Renal cortex interstitium (tissue), 15 donors: Measurements from ENCODE around the gene TASP1. TPM values are rescaled to one million over a fixed set of nuclear protein-coding genes. Genes with fewer than 3 reads are reported as not detected.
A peak's percentile ranks its signal among the peaks of the same experiment; 100 is the strongest.

Source experiments
- DNase-seq, 11 donors: peaks; one replicate each; pipeline ENCODE4 v3.0.0-alpha.2; 2013; ENCODE audit warnings: low read depth in 9 of 11, low spot score in 4 of 11; ENCODE audit errors: extremely low read depth in 1 of 11
- long read RNA-seq, 16 experiments: transcript quantifications; one replicate each; lab custom pipeline, GENCODE V29; 2026
- polyA plus RNA-seq, 3 donors: library from polyadenylated mRNA; unstranded; fragments of 120-200 nt; gene quantifications; one replicate each; pipeline ENCODE4 v1.2.1, GENCODE V29; 2013; ENCODE audit not compliant: insufficient read length in 3 of 3

Gene TASP1, protein sequence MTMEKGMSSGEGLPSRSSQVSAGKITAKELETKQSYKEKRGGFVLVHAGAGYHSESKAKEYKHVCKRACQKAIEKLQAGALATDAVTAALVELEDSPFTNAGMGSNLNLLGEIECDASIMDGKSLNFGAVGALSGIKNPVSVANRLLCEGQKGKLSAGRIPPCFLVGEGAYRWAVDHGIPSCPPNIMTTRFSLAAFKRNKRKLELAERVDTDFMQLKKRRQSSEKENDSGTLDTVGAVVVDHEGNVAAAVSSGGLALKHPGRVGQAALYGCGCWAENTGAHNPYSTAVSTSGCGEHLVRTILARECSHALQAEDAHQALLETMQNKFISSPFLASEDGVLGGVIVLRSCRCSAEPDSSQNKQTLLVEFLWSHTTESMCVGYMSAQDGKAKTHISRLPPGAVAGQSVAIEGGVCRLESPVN
- 10 to 100 TPM; 12.4 to 15.2 (median 14.1) TPM for polyA plus RNA-seq
- long read RNA-seq, donor 1, partial matches to known transcripts: 0 of 1 reads
- long read RNA-seq, donor 1, other reads (novel, unspliced or antisense): 0 of 1 reads
- long read RNA-seq, donor 2, partial matches to known transcripts: 0 of 1 reads
- long read RNA-seq, donor 2, other reads (novel, unspliced or antisense): 0 of 1 reads
- long read RNA-seq, donor 3, partial matches to known transcripts: 0 of 1 reads
- long read RNA-seq, donor 3, other reads (novel, unspliced or antisense): 0 of 1 reads
- long read RNA-seq, donor 4, partial matches to known transcripts: 0 of 1 reads
- long read RNA-seq, donor 4, other reads (novel, unspliced or antisense): 0 of 1 reads
- long read RNA-seq, donor 5, transcript TASP1-201 (14 exons, 2,352 nt): major isoform, 5 of 13 reads
- long read RNA-seq, donor 5, partial matches to known transcripts: 8 of 13 reads
- long read RNA-seq, donor 5, other reads (novel, unspliced or antisense): 0 of 13 reads
- long read RNA-seq, donor 6: 0 reads
- long read RNA-seq, donor 7, partial matches to known transcripts: 0 of 1 reads
- long read RNA-seq, donor 7, other reads (novel, unspliced or antisense): 0 of 1 reads
- long read RNA-seq, donor 8, partial matches to known transcripts: 5 of 6 reads
- long read RNA-seq, donor 8, other reads (novel, unspliced or antisense): 0 of 6 reads
- long read RNA-seq, donor 9, partial matches to known transcripts: 0 of 2 reads
- long read RNA-seq, donor 9, other reads (novel, unspliced or antisense): 0 of 2 reads
- long read RNA-seq, donor 10, partial matches to known transcripts: 0 of 1 reads
- long read RNA-seq, donor 10, other reads (novel, unspliced or antisense): 0 of 1 reads
- long read RNA-seq, donor 11: 0 reads
- long read RNA-seq, donor 12: 0 reads
- long read RNA-seq, donor 13, partial matches to known transcripts: 0 of 3 reads
- long read RNA-seq, donor 13, other reads (novel, unspliced or antisense): 0 of 3 reads
- long read RNA-seq, donor 14, partial matches to known transcripts: 0 of 1 reads
- long read RNA-seq, donor 14, other reads (novel, unspliced or antisense): 0 of 1 reads
- long read RNA-seq, donor 15: 0 reads
- long read RNA-seq, donor 16, partial matches to known transcripts: 9 of 11 reads
- long read RNA-seq, donor 16, other reads (novel, unspliced or antisense): 0 of 11 reads

GRCh38 chr20:13638496-13639149, at the start of gene TASP1:
Gene TASP1, minus strand, starts transcription at chr20:13638932. Its CDS starts 8,854 bp downstream, at chr20:13630078.
- peak; percentile 85 to 96 (median 94) for DNase-seq

DNA sequence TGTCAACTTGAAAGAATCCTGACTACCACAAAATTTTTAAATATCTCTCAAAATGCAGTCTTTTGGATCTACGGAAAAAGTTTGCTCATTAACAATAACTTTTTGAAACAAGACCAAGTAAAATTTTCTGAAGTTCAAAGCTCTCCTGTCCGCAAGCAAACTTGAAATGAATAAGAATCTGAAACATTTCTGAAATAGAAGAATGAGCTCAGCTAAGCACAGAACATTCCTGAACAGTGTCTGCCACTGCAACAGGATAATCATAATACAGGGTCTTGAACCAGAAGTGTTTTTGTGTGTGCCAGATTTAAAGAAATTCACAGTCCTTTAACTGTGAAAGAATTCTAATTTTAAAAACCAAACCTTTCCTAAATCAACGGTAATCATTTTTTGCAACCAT, 49.1 kb upstream of the TASP1 start:
- no peak for DNase-seq

GRCh38 chr20:13685623-13686022, 46.9 kb upstream of the TASP1 start:
- DNase-seq: no peak

GRCh38 chr20:13684566-13685222, 46.0 kb upstream of the TASP1 start:
- DNase-seq: no peak

DNA sequence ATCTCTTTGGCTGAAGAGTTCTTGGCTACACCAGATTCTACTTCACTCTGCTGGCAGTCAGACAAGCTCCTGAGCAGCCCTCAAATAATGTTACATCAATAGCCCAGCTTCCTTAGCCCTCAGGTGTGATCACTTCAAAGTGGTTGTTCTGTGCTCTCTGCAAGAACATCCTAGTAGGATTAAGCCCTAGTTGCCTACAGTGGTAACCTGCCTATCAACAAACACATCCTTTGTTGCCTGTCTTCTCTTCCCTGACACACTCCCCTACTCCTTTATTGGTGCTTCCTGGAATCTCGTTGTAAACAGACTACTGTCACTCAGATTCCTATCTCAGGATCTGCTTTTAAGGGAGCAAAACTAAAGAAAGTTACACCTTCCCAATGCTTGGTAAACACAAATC, 45.1 kb upstream of the TASP1 start:
- DNase-seq: no peak

- DNase-seq: no peak
Observed at GRCh38 chr20:13681248-13682125, 42.8 kb upstream of the TASP1 start.

DNA sequence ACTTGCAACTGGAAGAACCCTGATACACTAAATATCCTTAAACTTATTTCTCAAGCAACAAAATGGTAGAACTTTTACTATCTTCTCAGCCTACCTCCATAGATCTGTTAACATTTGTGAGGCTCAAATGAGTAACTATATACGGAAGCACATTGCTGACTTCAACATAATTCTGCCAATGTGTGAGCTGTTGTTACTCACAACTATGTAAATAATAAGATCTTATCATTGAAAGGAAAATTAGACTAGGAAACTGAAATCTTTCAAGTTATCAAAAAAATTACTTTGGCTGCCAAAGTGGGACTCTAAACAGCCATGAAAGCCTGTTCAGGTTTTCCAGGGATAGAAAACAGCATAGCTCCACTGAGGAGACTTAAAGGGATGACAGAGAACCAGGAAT, 40.2 kb upstream of the TASP1 start:
- DNase-seq: no peak

DNA sequence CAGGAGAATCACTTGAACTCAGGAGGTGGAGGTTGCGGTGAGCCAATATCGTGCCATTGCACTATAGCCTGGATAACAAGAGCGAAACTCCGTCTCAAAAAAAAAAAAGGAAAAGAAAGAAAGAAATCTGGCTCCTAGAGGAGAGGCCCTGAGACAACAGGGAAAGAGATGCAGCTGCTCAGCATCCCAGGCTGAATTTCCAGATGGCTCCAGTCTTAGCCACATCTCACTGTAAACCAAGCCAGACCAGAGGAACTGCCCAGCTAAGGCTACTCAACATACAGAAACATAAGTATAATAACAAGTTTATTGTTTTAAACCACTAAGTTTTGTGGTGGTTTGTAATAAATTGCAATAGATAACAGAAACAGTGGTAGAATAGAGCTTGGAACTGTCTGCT, 38.5 kb upstream of the TASP1 start:
- DNase-seq: peak in 6 of 11 donors; percentile 15 to 59 (median 33)

GRCh38 chr20:13676682-13677081, 38.0 kb upstream of the TASP1 start:
- DNase-seq: no peak

- no peak for DNase-seq
Observed at GRCh38 chr20:13672690-13673089, 34.0 kb upstream of the TASP1 start.

- no peak for DNase-seq
Observed at GRCh38 chr20:13671916-13672378, 33.2 kb upstream of the TASP1 start.

DNA sequence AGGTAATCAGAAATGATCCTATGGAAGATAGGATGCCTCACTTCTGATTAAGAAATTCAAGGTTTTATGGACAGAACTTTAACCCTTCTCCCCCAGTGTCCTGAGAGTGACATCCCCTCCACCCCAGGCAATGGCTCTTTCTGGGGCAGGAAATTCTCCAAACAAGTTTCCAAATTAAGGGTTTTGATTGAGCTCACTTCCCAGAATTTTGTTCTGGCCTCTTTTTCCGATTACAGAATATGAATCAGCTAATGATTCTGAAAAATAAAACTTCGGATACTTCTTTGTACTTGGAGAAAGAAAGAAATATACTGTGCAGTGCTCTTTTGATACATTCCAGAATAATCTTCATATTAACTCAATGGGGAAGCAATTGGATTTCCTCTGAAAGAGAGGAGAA, 32.8 kb upstream of the TASP1 start:
- no peak for DNase-seq

DNA sequence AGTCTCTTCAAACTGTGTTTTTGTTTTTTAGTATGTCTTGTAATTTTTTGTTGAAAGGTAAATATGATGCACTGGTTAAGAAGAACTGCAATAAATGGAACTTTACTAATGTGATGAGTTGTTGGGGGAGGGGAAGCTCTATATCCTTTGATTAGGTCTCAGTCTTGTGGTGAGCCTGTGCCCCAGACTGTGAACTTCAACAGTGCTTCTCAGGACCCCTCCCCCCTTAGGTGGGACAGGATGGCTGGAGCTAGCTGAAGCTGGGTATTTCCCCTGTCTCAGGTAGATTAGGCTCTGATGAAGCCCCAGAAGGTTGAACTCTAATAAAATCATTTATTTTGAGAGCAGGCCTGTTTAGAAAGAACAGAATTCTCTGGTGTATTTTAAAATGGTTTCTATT, 31.4 kb upstream of the TASP1 start:
- DNase-seq: no peak

DNA sequence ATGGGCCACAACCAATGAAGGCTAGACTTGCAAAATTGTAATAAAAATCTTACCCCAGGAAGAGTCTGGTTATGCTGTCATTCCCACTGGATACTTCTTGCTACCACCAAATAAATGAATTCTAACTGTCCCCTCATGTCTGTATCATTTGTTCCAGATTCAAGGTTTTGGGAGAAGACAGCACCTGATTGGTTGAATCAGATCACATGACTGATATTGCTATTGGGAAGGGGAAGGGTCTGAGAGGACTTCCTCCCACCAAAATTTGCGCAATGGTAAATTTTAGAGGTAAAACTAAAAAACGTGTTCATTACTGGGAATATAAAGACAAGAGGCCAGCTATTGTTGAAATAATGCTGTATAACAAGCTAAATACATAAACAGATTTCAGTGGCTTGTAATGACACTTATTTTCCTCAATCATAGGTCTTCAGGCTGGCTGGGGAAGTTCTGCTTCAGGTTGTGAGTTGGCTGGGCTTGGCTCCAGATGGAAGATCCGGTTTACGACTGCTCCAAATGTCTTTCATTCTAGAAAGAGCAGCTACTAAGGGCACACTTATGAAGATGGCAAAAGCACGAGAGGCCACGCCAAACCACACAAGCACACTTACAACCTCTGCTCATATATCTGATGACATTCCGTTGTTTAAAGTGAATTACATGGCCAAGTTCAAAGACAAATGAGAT, 27.1 kb upstream of the TASP1 start:
- no peak for DNase-seq

GRCh38 chr20:13661070-13661685, 22.4 kb upstream of the TASP1 start:
- DNase-seq: no peak

GRCh38 chr20:13659288-13659687, 20.6 kb upstream of the TASP1 start:
- no peak for DNase-seq
